GM12891 (cell line): ENCODE data around the gene SCAMP1.
A peak's percentile ranks its signal among the peaks of the same experiment; 100 is the strongest.
"Not testable (repeated sequence)": the region's sequence is repeated elsewhere in the genome, so short reads cannot be mapped to it uniquely, and the experiment has no call there.

Source experiments
- DNase-seq: peaks from one replicate; pipeline ENCODE4 v3.0.0; 2011; ENCODE audit warnings: low spot score; ENCODE audit not compliant: insufficient read length
- FAIRE-seq: peaks from 2 replicates; lab custom pipeline; 2011; peaks lifted over from hg19 to GRCh38; lab: Jason Lieb, UNC
- PAX5 ChIP-seq: IDR thresholded peaks from 2 replicates; pipeline ENCODE4 v1.6.1; 2011; ENCODE audit warnings: low read length, moderate library complexity, mild to moderate bottlenecking; ENCODE audit not compliant: insufficient read depth, severe bottlenecking
- POLR2A ChIP-seq: IDR thresholded peaks from 2 replicates; pipeline ENCODE4 v1.6.1; 2011; ENCODE audit warnings: low read depth, low read length, control low read depth
- POLR2AphosphoS5 ChIP-seq: IDR thresholded peaks from 2 replicates; pipeline ENCODE4 v1.6.1; 2011; ENCODE audit warnings: low read depth, low read length, control low read depth
- POU2F2 ChIP-seq: IDR thresholded peaks from 2 replicates; pipeline ENCODE4 v1.6.1; 2011; ENCODE audit warnings: low read depth, mild to moderate bottlenecking, control low read depth, low read length, moderate library complexity
- SPI1 ChIP-seq: IDR thresholded peaks from 2 replicates; pipeline ENCODE4 v1.6.1; 2011; ENCODE audit warnings: low read depth, low read length, control low read depth
- TAF1 ChIP-seq: IDR thresholded peaks from 2 replicates; pipeline ENCODE4 v1.6.1; 2011; ENCODE audit warnings: low read depth, low read length, control low read depth

SCAMP1 gene

DNA sequence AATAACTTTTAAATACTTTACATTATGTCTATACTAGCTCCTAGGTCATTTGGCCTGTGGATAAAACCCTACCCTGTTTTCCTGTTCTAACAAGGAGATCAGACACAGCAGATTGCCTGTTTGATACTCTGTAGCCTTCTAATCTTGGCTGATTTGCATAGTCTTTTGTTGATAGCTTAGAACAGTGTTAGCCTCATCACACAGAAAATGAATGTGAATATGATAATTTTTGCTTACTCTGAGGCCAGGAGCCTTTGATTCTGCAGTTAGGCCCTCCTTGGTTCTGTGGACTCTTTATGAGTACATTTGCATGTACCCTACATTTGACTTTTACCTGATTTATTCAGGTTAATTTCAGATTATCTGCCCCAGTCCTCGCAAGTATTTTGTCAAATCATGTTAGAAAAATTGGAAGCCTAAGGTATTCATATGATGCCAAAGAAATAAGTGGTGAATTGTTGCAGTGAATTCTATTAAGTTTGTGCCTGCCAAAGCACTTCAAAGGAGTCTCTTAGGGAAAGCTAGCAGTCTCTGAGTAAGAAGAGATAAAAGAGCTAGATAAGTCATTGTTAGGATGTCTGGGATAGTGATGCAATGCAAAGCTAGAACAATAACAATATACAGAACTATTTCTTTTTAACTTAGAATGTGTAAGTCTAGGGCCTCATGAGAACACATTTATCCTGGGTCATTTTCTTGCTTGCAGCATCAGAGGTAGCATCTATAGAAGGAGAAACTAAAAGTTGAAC lies 56.4 kb downstream of the SCAMP1 start:
- FAIRE-seq (no peak), DNase-seq (no peak)
- TF ChIP-seq TAF1 (no peak), POLR2AphosphoS5 (no peak), SPI1 (no peak), PAX5 (no peak), POU2F2 (no peak), POLR2A (no peak)

DNA sequence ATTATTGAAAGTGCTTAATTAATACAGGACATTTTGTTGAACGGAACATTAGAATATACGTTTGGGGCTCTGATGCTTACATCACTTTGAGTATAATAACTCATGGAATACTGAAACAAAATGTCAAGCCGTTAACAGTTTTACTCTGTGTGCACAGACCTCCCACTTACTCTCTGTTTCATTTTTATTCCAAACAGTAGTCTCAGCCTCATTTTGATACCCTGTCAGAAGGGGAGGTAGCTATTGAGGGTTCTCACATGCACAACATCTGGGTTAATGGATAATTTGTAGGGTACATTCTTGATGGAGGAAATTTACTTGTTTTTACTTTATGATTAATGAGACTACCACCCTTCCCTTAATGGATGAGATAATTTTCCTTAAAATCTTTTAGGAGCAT lies 59.0 kb downstream of the SCAMP1 start:
- peak; percentile 26 for FAIRE-seq
- TF ChIP-seq PAX5 (no peak), TAF1 (no peak), POLR2A (no peak), POLR2AphosphoS5 (no peak), SPI1 (no peak), POU2F2 (no peak)
- DNase-seq: no peak

DNA sequence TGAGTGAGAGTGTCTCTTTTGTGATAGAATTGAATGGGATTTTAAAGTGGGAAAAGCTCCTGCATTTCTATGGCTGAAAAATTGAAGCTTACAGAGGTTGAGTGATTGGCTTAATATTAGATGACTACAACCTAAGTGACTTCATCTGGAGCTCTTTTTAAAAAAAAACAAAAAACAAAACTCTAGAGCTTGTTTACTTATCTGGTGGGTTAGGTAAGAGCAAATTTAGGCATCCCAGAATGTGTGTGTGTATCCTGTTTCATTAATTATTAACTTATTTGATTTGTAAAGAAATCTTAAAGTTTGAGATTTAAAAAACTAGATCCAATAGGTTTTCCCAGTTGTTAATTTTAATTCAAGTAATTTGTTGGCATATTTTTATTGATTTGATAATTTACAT lies 60.1 kb downstream of the SCAMP1 start:
- DNase-seq (no peak), FAIRE-seq (no peak)
- TF ChIP-seq TAF1 (no peak), POLR2AphosphoS5 (no peak)

DNA sequence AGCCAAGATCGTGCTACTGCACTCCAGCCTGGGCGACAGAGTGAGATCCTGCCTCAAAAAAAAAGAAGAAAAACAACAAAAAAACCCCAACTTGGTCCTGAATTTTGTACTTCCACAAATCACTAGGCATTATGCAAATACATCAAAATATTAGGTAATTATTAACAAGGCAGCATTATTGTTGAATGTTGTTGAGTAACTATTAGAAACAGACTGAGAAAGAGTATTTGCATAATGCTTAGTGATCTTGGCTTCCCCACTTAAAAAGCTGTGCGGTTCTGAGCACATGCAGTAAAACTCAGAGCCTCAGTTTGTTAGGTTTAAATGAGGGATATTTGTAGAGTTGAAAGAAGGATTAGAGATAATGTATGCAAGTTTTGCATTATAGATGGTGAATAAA lies 64.2 kb downstream of the SCAMP1 start:
- TF ChIP-seq POLR2A (no peak), TAF1 (no peak), PAX5 (no peak), SPI1 (no peak), POLR2AphosphoS5 (no peak), POU2F2 (no peak)
- no peak for FAIRE-seq
- no peak for DNase-seq

DNA sequence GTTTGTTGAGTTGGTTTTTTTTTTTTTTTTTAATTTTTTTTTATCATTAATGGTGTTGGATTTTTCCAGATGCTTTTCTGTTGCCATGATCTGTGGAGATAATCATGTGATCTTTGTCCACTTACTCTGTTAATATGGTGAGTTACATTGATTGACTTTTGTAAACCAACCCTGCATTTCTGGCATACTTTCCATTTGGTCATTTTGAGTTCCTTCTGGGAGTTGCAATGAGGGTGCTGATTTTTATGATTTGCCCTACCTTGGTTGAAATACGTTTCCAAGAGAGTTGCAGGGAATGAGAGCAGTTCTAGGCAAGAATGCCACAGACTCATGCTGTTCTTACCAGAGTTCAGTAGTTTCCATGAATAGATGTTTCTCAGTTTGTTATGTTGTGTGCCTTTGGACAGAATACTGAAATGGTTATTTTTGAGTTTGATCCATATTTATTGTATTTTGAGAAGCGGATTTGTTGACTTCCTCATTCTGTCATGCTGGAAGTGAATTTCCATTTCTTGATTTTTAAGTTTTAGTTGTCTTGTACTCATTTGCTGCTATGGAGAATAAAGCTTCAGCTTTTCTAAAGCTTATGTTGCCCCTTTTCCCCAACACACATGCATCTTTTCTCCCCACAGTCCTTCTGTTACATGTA lies 69.0 kb downstream of the SCAMP1 start:
- no peak for FAIRE-seq
- TF ChIP-seq POU2F2: no peak
- no peak for DNase-seq

DNA sequence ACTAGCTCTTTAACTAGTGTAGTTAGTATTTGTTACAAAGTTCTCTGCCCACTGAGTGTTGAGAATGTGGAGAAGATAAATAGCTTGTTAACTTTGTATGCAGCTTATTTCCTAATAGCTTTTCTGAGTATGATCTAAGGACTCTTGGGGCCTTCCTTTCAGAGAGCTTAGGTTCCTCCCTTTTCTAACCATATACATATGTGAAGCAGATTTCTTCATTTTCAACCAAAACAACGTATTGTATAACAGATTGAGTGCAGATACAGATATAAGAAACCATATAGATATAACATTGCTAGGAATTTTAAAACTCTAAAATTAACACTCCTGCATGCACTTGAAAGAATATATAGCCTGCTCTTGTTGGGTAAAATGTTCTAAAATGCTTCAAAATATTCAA lies 70.4 kb downstream of the SCAMP1 start:
- FAIRE-seq: no peak

DNA sequence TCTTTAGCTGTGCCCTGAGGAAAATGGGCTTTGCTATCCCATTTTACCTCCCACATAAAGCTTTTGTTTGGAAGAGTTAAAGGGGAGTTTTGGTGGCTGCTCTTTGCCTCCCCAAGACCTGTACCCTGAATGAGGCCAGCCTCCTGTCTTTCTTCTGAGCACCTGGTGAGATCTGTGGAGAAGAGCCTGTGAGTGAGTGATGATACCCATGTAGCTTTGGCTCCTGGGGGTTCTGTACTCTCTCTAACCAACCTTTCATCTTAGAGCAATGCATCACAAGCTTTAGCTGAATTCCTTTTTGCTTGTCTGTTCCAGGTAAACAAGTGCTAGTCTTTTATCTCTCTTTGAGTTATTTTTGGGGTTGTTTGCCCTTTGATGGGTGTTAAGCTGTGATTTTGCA lies 73.6 kb downstream of the SCAMP1 start:
- no peak for TF ChIP-seq POU2F2
- no peak for TF ChIP-seq POLR2AphosphoS5
- TF ChIP-seq POLR2A: no peak
- TF ChIP-seq SPI1: no peak
- no peak for TF ChIP-seq PAX5
- TF ChIP-seq TAF1: no peak
- DNase-seq (no peak), FAIRE-seq (no peak)

More for the DNA sequence above, 70.4 kb downstream of the SCAMP1 start:
- TF ChIP-seq POU2F2: no peak
- no peak for TF ChIP-seq POLR2AphosphoS5
- TF ChIP-seq PAX5: no peak
- TF ChIP-seq SPI1: no peak
- no peak for TF ChIP-seq TAF1
- TF ChIP-seq POLR2A: no peak
- DNase-seq: no peak

DNA sequence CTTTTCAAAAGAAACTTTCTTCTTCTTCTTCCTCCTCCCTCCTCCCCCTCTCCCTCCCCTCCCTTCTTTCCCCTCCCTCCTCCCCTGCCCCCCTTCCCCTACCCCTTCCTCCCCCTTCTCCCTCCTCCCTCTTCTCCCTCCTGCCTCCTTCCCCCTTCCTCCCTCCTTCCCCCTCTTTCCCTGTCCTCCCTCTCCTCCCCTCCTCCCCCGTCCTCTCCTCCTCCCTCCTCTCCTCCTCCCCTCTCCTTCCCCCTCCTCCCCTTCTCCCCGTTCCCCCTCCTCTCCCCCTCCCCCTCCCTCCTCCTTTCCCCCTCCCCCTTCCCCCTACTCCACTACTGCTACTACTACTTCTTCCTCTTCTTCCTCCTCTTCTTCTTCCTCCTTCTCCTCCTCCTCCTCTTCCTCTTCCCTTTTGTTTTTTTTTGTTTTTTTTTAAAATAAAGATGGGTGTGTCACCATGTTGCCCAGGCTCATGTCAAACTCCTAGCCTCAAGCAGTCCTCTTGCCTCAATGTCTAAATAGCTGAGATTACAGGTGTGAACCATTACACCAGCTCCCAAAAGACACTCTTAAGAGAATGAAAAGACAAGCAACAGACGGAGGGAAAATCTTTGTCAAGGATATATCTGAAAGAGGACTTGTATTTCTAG lies 87.5 kb downstream of the SCAMP1 start:
- FAIRE-seq: no peak
- TF ChIP-seq POLR2A: no peak
- no peak for TF ChIP-seq PAX5
- TF ChIP-seq POLR2AphosphoS5: no peak
- no peak for TF ChIP-seq POU2F2
- no peak for TF ChIP-seq TAF1
- TF ChIP-seq SPI1: no peak
- DNase-seq: no peak

DNA sequence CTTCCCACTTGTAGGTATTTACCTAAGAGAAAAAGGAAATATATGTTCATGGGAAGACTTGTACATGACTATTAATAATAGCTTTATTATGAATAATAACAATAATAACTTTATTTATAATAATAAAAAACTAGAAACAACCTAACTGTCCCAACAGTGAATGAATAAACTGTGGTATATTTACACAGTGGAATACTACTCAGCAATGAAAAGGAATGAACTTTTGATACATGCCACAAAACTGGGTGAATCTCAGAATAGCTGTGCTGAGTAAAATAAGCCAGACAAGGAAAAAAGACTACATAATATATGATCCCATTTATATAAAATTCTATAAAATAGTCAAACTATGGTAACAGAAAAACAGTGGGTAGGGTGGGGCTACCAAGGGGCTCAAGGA lies 88.7 kb downstream of the SCAMP1 start:
- DNase-seq (no peak), FAIRE-seq (no peak)
- TF ChIP-seq POLR2AphosphoS5: no peak
- TF ChIP-seq POLR2A: no peak
- TF ChIP-seq SPI1: no peak
- no peak for TF ChIP-seq TAF1
- TF ChIP-seq POU2F2: no peak

DNA sequence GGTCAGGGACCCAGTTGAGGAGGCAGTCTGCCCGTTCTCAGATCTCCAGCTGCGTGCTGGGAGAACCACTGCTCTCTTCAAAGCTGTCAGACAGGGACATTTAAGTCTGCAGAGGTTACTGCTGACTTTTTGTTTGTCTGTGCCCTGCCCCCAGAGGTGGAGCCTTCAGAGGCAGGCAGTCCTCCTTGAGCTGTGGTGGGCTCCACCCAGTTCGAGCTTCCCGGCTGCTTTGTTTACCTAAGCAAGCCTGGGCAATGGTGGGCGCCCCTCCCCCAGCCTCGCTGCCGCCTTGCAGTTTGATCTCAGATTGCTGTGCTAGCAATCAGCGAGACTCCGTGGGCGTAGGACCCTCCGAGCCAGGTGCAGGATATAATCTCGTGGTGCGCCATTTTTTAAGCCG lies 97.1 kb downstream of the SCAMP1 start:
- not testable (repeated sequence) for DNase-seq

More for the DNA sequence above, 97.1 kb downstream of the SCAMP1 start:
- not testable (repeated sequence) for FAIRE-seq
